Measurements from ENCODE around the gene RNU5B-1. TPM values are rescaled to one million over a fixed set of nuclear protein-coding genes. Genes with fewer than 3 reads are reported as not detected.

The RNU5B-1 gene
- total RNA-seq, 1 donor from 2014 or later, result 30.4 TPM

GRCh38 chr15:65289261-65289854, 15.1 kb upstream of the RNU5B-1 start:
- ATAC-seq, result no peak

GRCh38 chr15:65290228-65290627, 14.2 kb upstream of the RNU5B-1 start:
- ATAC-seq, result no peak

- ATAC-seq, result no peak
Measured at GRCh38 chr15:65292938-65293518, 11.4 kb upstream of the RNU5B-1 start.

GRCh38 chr15:65298731-65299130, 5.7 kb upstream of the RNU5B-1 start:
- ATAC-seq, result no peak

GRCh38 chr15:65300924-65301441, 3.5 kb upstream of the RNU5B-1 start:
- no peak for ATAC-seq

- no peak for ATAC-seq
Measured at GRCh38 chr15:65302061-65302460, 2.4 kb upstream of the RNU5B-1 start.

- peak; percentile 54 for ATAC-seq
Measured at GRCh38 chr15:65303687-65304380, 643 bp upstream of the RNU5B-1 start.

- ATAC-seq, result peak; percentile 52
Measured at GRCh38 chr15:65305150-65305758, 777 bp downstream of the RNU5B-1 start.

- no peak for ATAC-seq
Measured at GRCh38 chr15:65305776-65306175, 1.3 kb downstream of the RNU5B-1 start.

GRCh38 chr15:65306551-65306950, 2.1 kb downstream of the RNU5B-1 start:
- no peak for ATAC-seq

GRCh38 chr15:65307978-65308377, 3.5 kb downstream of the RNU5B-1 start:
- peak; percentile 1 for ATAC-seq

- ATAC-seq, result no peak
Measured at GRCh38 chr15:65309882-65310418, 5.5 kb downstream of the RNU5B-1 start.

- ATAC-seq, result no peak
Measured at GRCh38 chr15:65310431-65311137, 6.1 kb downstream of the RNU5B-1 start.

- ATAC-seq, result no peak
Measured at GRCh38 chr15:65311760-65312159, 7.3 kb downstream of the RNU5B-1 start.

GRCh38 chr15:65312400-65312916, 8.0 kb downstream of the RNU5B-1 start:
- no peak for ATAC-seq

GRCh38 chr15:65318870-65319356, 14.4 kb downstream of the RNU5B-1 start:
- ATAC-seq, result peak; percentile 96

GRCh38 chr15:65323071-65323511, 18.6 kb downstream of the RNU5B-1 start:
- ATAC-seq, result no peak

- peak; percentile 33 for ATAC-seq
Measured at GRCh38 chr15:65326117-65326526, 21.6 kb downstream of the RNU5B-1 start.

GRCh38 chr15:65326818-65327217, 22.3 kb downstream of the RNU5B-1 start:
- ATAC-seq, result no peak

GRCh38 chr15:65327651-65328393, 23.3 kb downstream of the RNU5B-1 start:
- ATAC-seq, result no peak

All from esophagus mucosa (tissue), 1 donor.